WTC11 (cell line): Measurements from ENCODE around the gene NADK2. TPM values are rescaled to one million over a fixed set of nuclear protein-coding genes. Genes with fewer than 3 reads are reported as not detected.

ENCODE experiments used
- ATAC-seq: fragments of 200-7000 bp; cut with Tn5 transposase; 2 replicates; pipeline ENCODE4 v1.10.0; 2021; ENCODE audit warnings: mild to moderate bottlenecking, moderate library complexity
- CTCF ChIA-PET: fragments of 300-600 bp; sonication (Branson Sonifier 250); formaldehyde crosslinking; loops from one replicate; lab custom pipeline; 2021; ENCODE audit warnings: antibody characterized with exemption; lab: Charles Lee
- POLR2A ChIA-PET: fragments of 350-600 bp; sonication (Branson Sonifier 250); formaldehyde crosslinking; loops from one replicate; lab custom pipeline; 2021; ENCODE audit warnings: antibody characterized with exemption; lab: Charles Lee
- DNase-seq: peaks from one replicate; pipeline ENCODE4 v3.0.0; 2021; ENCODE audit warnings: low spot score
- H3K27ac Mint-ChIP-seq: 2 replicates; pipeline ENCODE4 v1.8.0; 2021; ENCODE audit warnings: mixed read lengths
- H3K27me3 Mint-ChIP-seq: 2 replicates; pipeline ENCODE4 v1.8.0; 2021; ENCODE audit warnings: low read depth, mild to moderate bottlenecking, moderate library complexity, mixed read lengths
- H3K36me3 Mint-ChIP-seq: 2 replicates; pipeline ENCODE4 v1.8.0; 2021; ENCODE audit warnings: mixed read lengths
- H3K4me1 Mint-ChIP-seq: 2 replicates; pipeline ENCODE4 v1.8.0; 2022; ENCODE audit warnings: mixed read lengths
- H3K4me3 Mint-ChIP-seq: 2 replicates; pipeline ENCODE4 v1.8.0; 2021; ENCODE audit warnings: mild to moderate bottlenecking, moderate library complexity, mixed read lengths
- H3K9me3 Mint-ChIP-seq: 2 replicates; pipeline ENCODE4 v1.8.0; 2021; ENCODE audit warnings: mixed read lengths
- ARID4B ChIP-seq: sonication (generic); formaldehyde crosslinking; IDR thresholded peaks from 2 replicates; pipeline ENCODE4 v1.8.0; 2023; ENCODE audit warnings: missing genetic modification reagents, mild to moderate bottlenecking, borderline replicate concordance
- CREB1 ChIP-seq: sonication (generic); formaldehyde crosslinking; IDR thresholded peaks from 2 replicates; pipeline ENCODE4 v1.8.0; 2023; ENCODE audit warnings: mild to moderate bottlenecking, missing genetic modification reagents
- E2F5 ChIP-seq: sonication (generic); formaldehyde crosslinking; IDR thresholded peaks from 2 replicates; pipeline ENCODE4 v1.8.1; 2022; ENCODE audit warnings: mild to moderate bottlenecking, moderate library complexity, missing genetic modification reagents
- ERG ChIP-seq: fragments of 250-450 bp; sonication (Bioruptor Pico); IDR thresholded peaks from 2 replicates; pipeline ENCODE4 v1.8.0; 2021; ENCODE audit warnings: mild to moderate bottlenecking
- FOXK1 ChIP-seq: sonication (generic); formaldehyde crosslinking; IDR thresholded peaks from 2 replicates; pipeline ENCODE4 v1.8.0; 2022; ENCODE audit warnings: mild to moderate bottlenecking, moderate library complexity, missing genetic modification reagents
- FOXP4 ChIP-seq: sonication (generic); formaldehyde crosslinking; IDR thresholded peaks from 2 replicates; pipeline ENCODE4 v1.8.0; 2022; ENCODE audit warnings: mild to moderate bottlenecking, missing genetic modification reagents
- HMGXB4 ChIP-seq: sonication (generic); formaldehyde crosslinking; IDR thresholded peaks from 2 replicates; pipeline ENCODE4 v1.8.1; 2023; ENCODE audit warnings: mild to moderate bottlenecking, moderate library complexity, missing genetic modification reagents
- JAZF1 ChIP-seq: fragments of 250-450 bp; sonication (Bioruptor Pico); IDR thresholded peaks from 2 replicates; pipeline ENCODE4 v1.9.0; 2021; ENCODE audit warnings: moderate library complexity, mild to moderate bottlenecking, inconsistent platforms
- JUN ChIP-seq: sonication (generic); formaldehyde crosslinking; IDR thresholded peaks from 2 replicates; pipeline ENCODE4 v1.8.0; 2023; ENCODE audit warnings: mild to moderate bottlenecking, missing genetic modification reagents
- NFYB ChIP-seq: sonication (generic); formaldehyde crosslinking; conservative IDR thresholded peaks from 2 replicates; pipeline ENCODE4 v1.8.0; 2022; ENCODE audit warnings: low read depth, missing genetic modification reagents
- NR2C2 ChIP-seq: sonication (generic); formaldehyde crosslinking; IDR thresholded peaks from 2 replicates; pipeline ENCODE4 v1.8.0; 2022; ENCODE audit warnings: mild to moderate bottlenecking, missing genetic modification reagents
- RORB ChIP-seq: fragments of 250-450 bp; sonication (Bioruptor Pico); IDR thresholded peaks from 2 replicates; pipeline ENCODE4 v1.9.0; 2021; ENCODE audit warnings: mild to moderate bottlenecking
- SMAD4 ChIP-seq: sonication (generic); formaldehyde crosslinking; IDR thresholded peaks from 2 replicates; pipeline ENCODE4 v1.8.0; 2022; ENCODE audit warnings: mild to moderate bottlenecking, missing genetic modification reagents
- TEAD1 ChIP-seq: sonication (generic); formaldehyde crosslinking; IDR thresholded peaks from 2 replicates; pipeline ENCODE4 v1.8.0; 2022; ENCODE audit warnings: mild to moderate bottlenecking, missing genetic modification reagents
- total RNA-seq: library from RNA; stranded (reverse); gene quantifications from 3 replicates; pipeline ENCODE4 v1.2.3, GENCODE V29; 2021

Gene NADK2
- total RNA-seq, 1 experiment from 2014 or later, result 11.7 TPM

GRCh38 chr5:36181774-36182173 is 60.0 kb downstream of the NADK2 start:
- CTCF ChIA-PET, result no interaction called here
- TF ChIP-seq ERG (no peak), CREB1 (CRISPR knock-in tag) (no peak), JAZF1 (CRISPR knock-in tag) (no peak), NR2C2 (no peak), JUN (CRISPR knock-in tag) (no peak), FOXK1 (CRISPR knock-in tag) (no peak), HMGXB4 (CRISPR knock-in tag) (no peak)
- Mint-ChIP-seq H3K27ac (no peak overlapping the region), H3K27me3 (no peaks in the 10 kb centered on the region), H3K4me3 (no peak overlapping the region), H3K4me1 (no peaks in the 10 kb centered on the region), H3K36me3 (peaks cover 70% of the 10 kb centered on the region), H3K9me3 (peaks cover 13% of the 10 kb centered on the region)
- POLR2A ChIA-PET, result no interaction called here
- DNase-seq, result no peak
- ATAC-seq, result no peak

DNA sequence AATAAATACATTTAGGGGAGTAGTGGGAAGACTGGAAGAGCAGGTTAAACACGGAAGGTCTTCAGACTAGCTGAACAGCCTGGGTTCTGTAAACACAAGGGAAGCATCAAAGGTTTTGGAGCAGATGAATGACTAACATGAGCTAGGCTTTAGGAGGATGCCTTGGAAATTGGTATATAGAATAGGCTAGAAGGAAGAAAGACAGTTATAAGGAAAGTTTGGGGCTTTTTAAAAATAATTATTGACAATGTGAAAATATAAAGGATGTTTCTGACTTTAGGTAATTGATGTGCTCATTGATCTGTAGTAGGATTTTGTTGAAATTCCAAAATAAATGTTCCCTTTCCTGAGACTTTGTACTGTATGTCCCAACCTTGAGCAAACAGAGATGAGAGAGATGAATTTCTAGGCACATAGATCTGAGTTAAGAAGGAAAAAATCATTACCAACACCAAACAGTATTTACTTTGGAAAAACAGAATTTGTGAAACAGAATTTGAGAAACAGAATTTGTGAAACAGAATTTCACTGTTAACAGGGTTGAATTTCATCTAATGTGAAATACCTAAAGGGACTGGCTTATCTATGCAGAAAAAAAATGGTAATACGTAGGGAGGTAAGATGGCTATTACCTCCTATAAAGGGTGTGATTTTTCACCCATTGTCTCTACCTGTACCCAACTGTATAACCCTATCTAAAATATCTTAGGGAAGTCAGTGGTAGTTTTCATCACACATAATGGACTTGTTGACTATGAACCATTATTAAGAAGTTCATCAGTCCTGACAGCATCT is 61.0 kb downstream of the NADK2 start:
- TF ChIP-seq ARID4B (no peak), RORB (CRISPR knock-in tag) (no peak), JAZF1 (CRISPR knock-in tag) (no peak), NFYB (CRISPR knock-in tag) (no peak), FOXP4 (no peak), TEAD1 (CRISPR knock-in tag) (no peak), E2F5 (no peak), SMAD4 (CRISPR knock-in tag) (no peak)
- no peak for DNase-seq
- Mint-ChIP-seq H3K4me1 (no peaks in the 10 kb centered on the region), H3K27me3 (no peaks in the 10 kb centered on the region), H3K9me3 (peaks cover 8% of the 10 kb centered on the region), H3K27ac (no peak overlapping the region), H3K36me3 (peaks cover 64% of the 10 kb centered on the region), H3K4me3 (no peak overlapping the region)
- CTCF ChIA-PET, result no interaction called here
- POLR2A ChIA-PET, result no interaction called here
- no peak for ATAC-seq
